Germinal center (tissue), 1 donor: Measurements from ENCODE around the gene SORT1.
"Not testable (repeated sequence)": the region's sequence is repeated elsewhere in the genome, so short reads cannot be mapped to it uniquely, and the experiment has no call there.

ENCODE experiments used
- DNase-seq: peaks from one replicate; pipeline ENCODE4 v3.0.0; 2012; ENCODE audit warnings: mixed read lengths, low spot score

Gene SORT1

DNA sequence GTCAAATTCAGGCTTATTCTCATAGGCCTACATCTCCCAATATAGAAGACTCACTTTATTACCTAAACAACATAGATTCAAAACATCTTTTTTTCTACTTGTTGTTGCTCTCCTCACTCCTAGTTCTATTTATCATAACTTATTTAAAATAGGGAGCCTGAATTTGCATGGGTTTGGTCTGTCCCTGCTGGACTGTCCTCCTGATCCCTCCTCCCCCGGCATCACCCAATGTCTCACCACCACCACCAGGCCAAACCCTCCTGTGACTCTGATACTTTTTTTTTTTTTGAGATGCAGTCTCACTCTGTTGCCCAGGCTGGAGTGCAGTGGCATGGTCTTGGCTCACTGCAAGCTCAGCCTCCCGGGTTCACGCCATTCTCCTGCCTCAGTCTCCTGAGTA lies 59.1 kb downstream of the SORT1 start:
- no peak for DNase-seq

GRCh38 chr1:109338091-109338490 lies 59.6 kb downstream of the SORT1 start:
- DNase-seq, result no peak

DNA sequence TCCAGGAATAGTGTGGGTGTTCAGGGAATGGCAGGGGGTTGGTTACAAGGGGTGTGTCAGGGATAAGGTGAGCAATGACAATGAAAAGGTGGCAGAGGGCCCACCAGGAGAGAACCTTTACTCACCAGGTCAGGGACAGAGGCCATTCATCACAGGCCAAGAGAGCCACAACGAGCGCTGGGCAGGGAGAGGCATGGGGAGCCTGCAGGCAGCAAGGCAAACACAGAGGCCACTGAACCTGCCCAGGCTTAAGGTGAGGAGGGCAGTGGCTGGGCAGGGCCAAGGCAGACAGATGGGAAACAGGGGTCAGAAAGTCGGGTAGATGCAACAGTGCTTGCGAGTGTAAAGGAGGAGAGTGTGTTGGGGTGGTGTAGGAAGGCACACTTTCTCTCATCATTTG lies 62.6 kb downstream of the SORT1 start:
- no peak for DNase-seq

GRCh38 chr1:109331113-109331512 lies 66.6 kb downstream of the SORT1 start:
- no peak for DNase-seq

GRCh38 chr1:109327285-109327684 lies 70.4 kb downstream of the SORT1 start:
- no peak for DNase-seq

DNA sequence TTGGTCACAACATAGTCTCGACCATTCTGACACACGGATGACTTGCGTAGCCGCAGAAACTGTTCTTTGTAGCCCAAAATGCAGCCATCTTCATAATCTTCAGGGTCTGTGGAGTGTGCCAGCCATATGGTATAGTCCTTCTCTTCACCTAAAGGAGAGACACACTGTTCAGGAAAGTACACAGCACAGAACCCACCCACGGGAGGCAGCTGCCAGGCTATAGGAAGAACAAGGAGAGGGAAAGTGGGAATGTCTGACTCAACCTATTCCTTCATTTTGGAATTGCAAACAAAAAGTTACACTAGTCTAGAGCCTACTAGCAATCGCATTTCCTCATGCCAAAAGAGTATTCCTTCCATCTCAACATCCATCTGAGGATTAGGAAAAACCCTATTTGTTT lies 74.7 kb downstream of the SORT1 start:
- no peak for DNase-seq

DNA sequence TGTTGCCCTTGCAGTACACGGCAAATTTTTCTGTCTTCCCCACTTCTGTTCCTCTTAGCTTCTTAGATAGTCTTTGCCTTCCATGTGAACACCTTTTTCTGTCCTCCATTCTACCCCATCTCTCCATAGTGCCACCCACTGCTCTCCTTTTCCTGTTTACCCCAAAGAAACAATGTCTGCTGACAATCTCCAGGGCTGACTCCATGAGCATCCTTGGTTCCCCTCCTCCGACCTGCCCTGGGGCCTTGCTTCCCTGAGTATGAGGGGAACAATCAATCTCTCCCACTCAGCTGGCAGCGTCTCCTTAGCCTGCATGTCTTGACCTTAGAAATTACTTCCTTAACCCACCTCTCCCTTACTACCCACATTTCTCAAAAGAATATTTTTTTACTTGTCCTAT lies 78.6 kb downstream of the SORT1 start:
- no peak for DNase-seq

DNA sequence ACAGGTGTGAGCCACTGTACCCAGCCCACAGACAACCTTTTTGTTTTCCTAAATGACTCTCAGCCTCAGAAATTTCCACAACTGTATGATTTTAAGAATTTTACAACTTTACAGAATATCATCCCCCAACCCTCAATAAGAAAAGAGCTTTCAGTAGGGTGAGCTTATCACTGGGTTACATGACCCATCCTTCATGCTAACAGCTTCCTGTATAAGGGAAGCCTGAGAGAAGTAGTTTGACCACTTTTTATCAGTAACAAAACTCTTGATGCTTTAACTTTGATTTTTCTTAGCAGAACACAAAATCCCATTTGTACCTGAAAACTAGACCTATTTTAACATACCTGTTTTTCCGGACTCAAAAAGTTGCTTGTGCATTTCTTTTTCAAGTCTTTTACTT lies 81.2 kb downstream of the SORT1 start:
- no peak for DNase-seq

GRCh38 chr1:109315288-109315687 lies 82.4 kb downstream of the SORT1 start:
- DNase-seq, result no peak

- DNase-seq, result no peak
Measured at GRCh38 chr1:109314795-109315194, 82.9 kb downstream of the SORT1 start.

GRCh38 chr1:109312978-109313775 lies 84.5 kb downstream of the SORT1 start:
- no peak for DNase-seq

- no peak for DNase-seq
Measured at GRCh38 chr1:109312246-109312645, 85.5 kb downstream of the SORT1 start.

GRCh38 chr1:109309347-109309746 lies 88.4 kb downstream of the SORT1 start:
- DNase-seq, result no peak

DNA sequence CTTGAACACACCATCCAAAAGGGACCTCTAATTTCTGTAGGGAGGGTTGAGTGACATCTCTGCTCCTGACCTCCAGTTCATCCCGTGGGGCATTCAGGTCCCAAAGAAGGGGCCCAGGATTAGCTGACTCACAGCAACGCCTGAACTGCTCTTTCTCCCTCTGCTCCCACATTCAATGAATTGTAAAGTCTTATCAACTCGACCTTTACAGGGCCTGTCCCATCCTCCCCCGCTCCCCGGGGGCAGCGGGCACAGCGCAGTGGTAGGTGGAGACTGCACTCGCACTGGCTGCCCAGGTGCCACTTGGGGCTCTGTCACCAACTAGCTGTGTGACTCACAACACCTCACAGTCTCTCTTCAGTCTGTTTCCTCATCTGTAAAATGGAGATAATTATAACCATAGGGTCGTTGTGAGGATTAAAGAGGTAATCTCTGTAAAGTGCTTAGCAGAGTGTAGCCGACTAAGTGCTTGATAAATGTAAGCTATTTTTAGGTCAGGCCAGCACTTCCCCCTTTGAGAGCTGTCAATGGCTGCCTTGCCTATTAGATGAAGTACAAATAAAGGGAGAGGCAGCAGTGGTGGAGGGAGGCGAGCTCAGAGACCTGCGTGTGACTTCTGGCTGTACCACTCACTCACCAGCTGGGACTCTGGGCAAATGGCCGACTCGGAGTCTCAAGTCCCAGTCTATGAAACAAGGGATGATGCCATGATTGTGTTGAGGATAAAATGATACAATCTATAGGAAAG lies 90.3 kb downstream of the SORT1 start:
- DNase-seq, result peak; percentile 72

DNA sequence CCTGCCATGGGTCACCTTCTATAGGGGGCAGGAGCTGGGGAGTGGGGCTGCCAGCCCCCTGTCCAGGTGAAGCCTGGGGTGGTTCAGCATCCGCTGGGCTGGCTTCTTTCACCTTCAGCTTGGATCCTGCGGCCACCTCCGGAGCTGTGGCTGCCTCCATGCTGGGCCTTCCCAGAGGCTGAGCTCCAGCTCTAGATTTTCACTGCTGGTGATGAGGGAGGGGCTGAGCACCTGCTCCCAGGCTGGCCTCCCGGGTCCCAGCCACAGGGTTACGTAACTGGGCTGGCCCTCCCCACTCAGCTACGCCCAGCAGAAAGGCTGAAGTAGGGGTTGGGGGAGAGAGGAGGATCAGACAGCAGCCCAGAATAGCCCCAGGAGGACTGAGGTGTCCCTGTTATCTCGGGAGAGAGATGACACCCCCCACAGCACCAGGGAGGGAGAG lies 90.9 kb downstream of the SORT1 start, which contains the start of gene MYBPHL:
Gene MYBPHL, minus strand, starts transcription at position 180 of the 442 bp plus-strand sequence. Its CDS starts 20 bp downstream, at position 160.
- DNase-seq, result no peak

DNA sequence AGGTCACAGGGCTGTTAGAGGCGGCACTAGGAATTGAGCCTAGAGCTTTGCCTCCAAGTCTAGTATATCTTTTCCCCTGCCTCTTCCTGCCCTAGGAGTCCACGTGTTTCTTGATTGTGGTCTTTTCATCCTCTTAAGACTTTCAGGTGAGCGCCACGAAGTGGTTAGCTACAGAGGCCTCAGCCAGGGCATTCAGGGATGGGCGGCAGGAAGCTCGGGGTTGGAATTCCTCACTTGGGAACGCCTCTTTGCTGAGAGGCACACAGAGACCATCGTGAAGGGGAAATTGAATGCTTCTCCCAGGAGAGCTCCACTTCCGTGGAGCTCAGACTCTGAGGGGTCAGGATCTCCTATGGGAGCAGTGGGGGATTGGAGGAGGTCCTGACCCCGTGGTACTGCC lies 91.7 kb downstream of the SORT1 start:
- not testable (repeated sequence) for DNase-seq

DNA sequence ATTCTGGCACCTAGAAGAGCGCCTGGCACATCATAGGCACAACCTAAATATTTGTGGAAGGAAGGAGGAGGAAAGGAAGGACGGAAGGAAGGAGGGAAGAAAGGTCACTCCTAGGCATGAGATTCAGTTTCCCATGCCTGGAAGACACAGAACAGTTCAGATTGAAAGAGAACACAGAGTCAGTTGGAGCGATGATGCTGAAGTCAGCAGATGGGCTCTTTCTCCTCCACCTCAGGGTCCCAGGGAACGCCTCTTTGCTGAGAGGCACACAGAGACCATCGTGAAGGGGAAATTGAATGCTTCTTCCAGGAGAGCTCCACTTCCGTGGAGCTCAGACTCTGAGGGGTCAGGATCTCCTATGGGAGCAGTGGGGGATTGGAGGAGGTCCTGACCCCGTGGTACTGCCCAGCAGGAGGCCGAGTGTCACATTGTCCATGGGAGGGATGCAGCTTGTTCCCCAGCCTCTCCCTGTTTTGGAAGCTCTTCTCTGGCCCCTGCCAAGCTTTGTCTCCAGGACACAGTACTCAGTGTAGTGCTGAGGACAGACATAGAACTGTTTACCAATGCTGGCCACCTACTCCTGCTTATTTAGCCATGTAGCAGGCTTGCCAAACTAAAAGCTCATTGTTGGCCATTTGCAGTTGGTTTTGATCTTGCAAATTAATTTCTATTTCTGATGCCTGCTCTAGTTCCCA lies 93.3 kb downstream of the SORT1 start:
- DNase-seq, result no peak

DNA sequence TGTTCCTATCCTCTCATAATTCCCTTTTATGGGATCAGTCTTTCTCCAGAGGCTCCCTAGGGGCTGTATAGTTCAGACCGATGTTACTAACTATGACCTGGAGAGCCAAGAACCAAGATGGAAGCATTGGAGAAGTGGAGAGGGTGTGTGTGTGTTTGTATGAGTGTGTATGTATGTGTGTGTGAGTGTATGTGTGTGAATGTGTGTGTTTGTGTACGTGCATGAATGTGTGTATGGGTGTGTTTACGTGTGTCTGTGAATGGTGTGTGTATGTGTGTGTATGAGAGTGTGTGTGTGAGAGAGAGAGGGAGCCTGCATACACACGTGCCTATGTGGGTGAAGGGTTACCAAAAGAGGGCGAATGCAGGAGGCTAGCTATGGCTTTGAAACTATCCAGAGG lies 95.8 kb downstream of the SORT1 start:
- no peak for DNase-seq

DNA sequence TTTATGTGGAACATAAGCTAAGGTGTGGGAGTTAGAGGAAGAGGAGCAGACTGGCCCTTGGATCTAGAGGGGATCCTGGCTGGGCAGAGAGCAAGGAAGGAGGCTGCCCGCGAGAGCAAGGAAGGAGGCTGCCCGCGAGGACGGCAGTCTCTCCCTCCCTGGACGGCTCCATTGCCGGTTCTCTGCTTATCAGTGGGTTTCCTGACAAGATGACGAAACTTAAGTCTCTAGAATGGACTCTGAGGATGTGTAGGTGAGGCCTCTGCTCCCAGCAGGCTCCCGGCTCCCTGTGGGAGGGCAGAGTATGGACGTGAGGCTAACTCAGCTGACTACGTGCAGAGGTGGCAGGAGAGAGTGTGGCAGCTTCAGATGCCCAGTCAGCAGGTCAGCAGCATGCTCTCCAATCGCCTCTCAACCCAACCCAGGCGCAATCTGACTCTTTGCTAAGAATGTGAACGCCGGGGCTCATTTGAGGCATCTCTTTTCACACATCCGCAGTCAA lies 97.0 kb downstream of the SORT1 start:
- DNase-seq, result no peak

DNA sequence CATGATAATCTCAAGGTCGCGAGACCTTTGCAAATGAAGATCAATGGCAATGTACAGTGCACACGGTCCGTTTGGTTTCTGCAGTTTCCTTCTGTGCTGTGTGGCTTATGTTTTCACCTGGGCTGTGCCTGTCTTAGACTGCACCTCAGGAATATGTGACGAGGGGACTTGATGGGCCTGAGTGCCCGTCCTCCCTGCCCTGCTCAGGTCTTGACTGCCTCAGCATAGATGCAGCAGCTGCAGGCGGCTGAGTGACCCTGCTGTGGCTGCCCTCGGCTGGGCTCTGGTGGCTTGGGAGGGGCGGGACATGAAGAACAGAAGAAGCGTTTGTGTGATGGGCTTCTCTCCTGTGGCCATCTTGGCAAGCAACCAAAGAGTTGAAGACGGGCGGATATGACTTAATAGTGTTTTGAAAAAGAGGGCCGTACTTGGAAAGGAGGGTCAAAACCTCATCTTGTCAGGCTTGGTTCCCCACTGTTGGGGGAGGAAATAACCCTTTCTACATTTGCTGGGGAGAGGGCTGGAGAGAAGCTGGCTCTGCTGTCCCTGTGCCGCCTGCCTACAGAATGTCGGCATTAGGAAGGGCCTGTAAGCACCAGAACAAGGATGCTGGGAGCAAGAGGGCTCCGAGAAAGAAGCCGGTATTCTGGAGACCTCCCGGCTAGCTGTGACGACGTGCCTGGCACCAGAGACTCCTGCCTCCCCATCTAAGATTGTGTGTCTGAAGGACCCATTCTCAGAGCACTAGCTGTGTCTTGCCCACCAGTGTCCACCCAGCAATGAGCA lies 98.0 kb downstream of the SORT1 start:
- no peak for DNase-seq

- DNase-seq, result no peak
Measured at GRCh38 chr1:109298666-109299557, 98.8 kb downstream of the SORT1 start.
